GM06990 (cell line): Measurements from ENCODE around the gene SNTG2.

ENCODE experiments used
- DNase-seq: peaks from one replicate; pipeline ENCODE4 v3.0.0-alpha.2; 2011; ENCODE audit not compliant: insufficient read length; ENCODE audit errors: extremely low read depth
- H3K27me3 ChIP-seq: replicated peaks from 2 replicates; pipeline ENCODE4 v1.6.0; 2011; ENCODE audit warnings: low read length; ENCODE audit not compliant: control insufficient read depth, insufficient read depth
- H3K36me3 ChIP-seq: 2 replicates; pipeline ENCODE4 v1.5.1; 2011; ENCODE audit warnings: low read length; ENCODE audit not compliant: control insufficient read depth, insufficient read depth
- H3K4me3 ChIP-seq: replicated peaks from 2 replicates; pipeline ENCODE4 v1.5.1; 2011; ENCODE audit warnings: low read depth, mild to moderate bottlenecking, control low read depth, low read length
- TF ChIP-seq, protein P1 (sequence below): IDR thresholded peaks from 2 replicates; pipeline ENCODE4 v1.5.1; 2011; ENCODE audit warnings: low read length, control low read depth, mild to moderate bottlenecking, inconsistent platforms; ENCODE audit not compliant: insufficient read depth, poor library complexity, severe bottlenecking

SNTG2 gene

DNA sequence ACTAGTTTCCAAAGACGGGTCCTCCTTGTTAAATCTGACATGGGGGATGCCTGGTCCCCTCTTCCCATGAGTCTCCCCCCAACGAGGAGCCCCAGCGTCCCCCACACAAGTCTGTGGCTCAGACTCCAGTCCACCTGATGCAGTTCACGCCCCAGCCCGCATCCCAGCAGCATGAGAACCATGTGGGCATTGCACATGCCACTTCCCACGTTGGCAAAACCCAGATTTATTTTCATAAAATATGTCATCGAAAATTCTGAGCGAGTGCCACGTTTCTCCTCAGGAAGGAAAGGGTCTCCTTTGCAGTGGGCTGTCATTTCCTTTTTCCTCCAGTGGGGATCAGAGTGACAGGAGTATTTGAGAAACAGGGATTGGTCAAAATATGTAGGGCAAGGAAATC is 417.0 kb downstream of the SNTG2 start:
- H3K36me3 ChIP-seq, result no peaks in the 10 kb centered on the region
- DNase-seq, result no peak
- no peak overlapping the region for H3K4me3 ChIP-seq
- TF ChIP-seq, protein P1, sequence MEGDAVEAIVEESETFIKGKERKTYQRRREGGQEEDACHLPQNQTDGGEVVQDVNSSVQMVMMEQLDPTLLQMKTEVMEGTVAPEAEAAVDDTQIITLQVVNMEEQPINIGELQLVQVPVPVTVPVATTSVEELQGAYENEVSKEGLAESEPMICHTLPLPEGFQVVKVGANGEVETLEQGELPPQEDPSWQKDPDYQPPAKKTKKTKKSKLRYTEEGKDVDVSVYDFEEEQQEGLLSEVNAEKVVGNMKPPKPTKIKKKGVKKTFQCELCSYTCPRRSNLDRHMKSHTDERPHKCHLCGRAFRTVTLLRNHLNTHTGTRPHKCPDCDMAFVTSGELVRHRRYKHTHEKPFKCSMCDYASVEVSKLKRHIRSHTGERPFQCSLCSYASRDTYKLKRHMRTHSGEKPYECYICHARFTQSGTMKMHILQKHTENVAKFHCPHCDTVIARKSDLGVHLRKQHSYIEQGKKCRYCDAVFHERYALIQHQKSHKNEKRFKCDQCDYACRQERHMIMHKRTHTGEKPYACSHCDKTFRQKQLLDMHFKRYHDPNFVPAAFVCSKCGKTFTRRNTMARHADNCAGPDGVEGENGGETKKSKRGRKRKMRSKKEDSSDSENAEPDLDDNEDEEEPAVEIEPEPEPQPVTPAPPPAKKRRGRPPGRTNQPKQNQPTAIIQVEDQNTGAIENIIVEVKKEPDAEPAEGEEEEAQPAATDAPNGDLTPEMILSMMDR, result no peak
- H3K27me3 ChIP-seq, result no peaks in the 10 kb centered on the region

DNA sequence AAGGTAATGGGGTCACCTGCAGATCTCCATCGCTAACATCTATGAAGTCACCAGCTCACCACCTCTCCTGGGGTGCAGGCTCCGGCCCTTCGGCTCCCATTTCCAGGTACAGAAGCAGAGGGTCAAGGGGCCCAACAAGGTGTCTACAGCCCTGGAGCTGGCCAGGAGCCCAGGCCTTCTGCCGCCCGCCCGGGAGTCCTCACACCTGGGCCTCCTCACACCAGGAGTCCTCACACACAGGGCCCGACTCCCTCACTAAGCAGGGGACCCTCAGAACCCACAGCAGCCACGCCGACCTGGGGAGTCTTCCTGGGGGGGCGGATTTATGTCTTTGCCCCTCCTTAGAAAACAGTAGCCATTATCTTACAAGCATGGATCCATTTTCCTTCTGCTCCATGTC is 419.3 kb downstream of the SNTG2 start:
- Histone ChIP-seq H3K36me3 (no peaks in the 10 kb centered on the region), H3K4me3 (no peak overlapping the region), H3K27me3 (no peaks in the 10 kb centered on the region)
- TF ChIP-seq, protein P1, result no peak
- no peak for DNase-seq

DNA sequence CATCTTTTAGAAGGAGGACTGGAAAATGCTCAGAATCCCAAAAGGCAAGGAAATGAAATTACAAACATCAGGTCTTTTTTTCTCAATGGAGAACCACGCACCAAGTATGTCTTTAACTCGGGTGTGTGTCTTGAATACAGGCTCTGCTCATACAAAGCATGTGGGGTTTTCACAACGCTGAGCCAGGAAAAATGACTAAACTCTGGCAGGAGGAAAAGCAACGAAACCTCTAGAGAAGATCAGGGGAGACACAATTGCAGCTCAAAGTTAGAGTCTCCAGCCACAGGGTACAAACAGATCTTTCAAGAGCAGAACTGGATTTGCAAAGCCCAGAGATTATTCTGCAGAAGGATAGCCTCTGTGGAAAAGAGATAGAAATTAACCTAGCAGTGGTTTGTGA is 419.8 kb downstream of the SNTG2 start:
- no peaks in the 10 kb centered on the region for H3K36me3 ChIP-seq
- TF ChIP-seq, protein P1, result no peak
- H3K27me3 ChIP-seq, result no peaks in the 10 kb centered on the region
- no peak overlapping the region for H3K4me3 ChIP-seq
- DNase-seq, result no peak

DNA sequence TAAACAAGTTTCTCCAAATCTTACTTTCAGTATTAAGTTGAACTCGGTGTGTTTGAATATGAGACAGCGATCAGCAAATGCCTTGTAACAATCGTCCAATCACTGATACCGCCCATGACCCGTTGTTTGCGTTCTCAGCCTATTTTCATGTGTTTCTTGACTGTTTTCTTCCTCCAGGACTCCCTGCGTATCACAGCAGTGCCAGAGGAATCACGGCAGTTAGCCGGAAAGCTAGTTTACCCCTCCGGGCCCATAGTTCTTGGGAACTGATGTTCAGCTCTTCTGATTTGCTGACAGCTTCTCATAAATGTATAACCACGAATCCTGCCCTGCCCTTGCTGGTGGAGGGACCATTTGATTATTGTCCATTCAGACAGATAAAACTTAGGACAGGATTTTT is 420.4 kb downstream of the SNTG2 start:
- TF ChIP-seq, protein P1, result no peak
- Histone ChIP-seq H3K4me3 (no peak overlapping the region), H3K27me3 (no peaks in the 10 kb centered on the region), H3K36me3 (no peaks in the 10 kb centered on the region)
- no peak for DNase-seq

DNA sequence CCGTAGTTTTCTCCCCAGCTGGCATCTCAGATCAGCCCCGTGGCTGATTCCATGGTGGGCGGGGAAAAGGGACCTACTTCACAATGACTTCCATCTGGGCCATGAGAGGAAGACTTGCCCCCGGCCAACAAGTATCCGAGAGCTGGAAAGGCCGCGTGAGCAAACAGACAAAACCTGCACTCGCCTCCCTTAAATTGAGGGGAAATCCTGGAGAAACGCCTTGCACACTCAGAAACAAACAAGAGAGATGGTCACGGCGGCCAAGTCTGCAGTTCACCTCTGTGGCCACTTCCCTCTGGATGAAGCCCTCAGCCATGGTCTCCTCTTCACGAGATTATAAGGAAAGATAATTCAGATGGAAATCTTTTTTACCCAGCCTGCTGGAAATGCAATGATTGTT is 423.2 kb downstream of the SNTG2 start:
- TF ChIP-seq, protein P1, result no peak
- H3K36me3 ChIP-seq, result no peaks in the 10 kb centered on the region
- H3K27me3 ChIP-seq, result no peaks in the 10 kb centered on the region
- no peak for DNase-seq
- no peak overlapping the region for H3K4me3 ChIP-seq

DNA sequence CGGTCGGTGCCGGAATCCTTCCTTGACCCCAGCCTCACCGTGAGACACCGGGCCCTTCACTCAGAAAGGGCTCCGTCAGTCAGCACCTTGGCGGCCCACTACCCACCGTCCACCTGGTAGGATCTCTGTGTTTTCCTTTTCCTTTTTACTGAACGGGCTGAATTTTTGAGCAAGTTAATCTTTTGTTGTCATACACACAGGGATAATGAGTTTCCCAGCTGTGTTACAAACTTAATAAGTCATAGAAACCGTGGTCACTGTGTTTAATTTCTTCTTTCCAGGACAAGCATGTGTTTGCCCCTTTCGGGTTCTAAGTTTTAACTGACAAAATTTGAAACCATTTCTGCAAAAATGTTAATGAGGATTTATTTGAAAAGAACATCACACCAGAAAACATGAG is 423.6 kb downstream of the SNTG2 start:
- H3K36me3 ChIP-seq, result no peaks in the 10 kb centered on the region
- no peak overlapping the region for H3K4me3 ChIP-seq
- TF ChIP-seq, protein P1, result no peak
- H3K27me3 ChIP-seq, result no peaks in the 10 kb centered on the region
- no peak for DNase-seq
